ENCODE results near the gene CKAP2L. TPM values are rescaled to one million over a fixed set of nuclear protein-coding genes. Genes with fewer than 3 reads are reported as not detected.
A peak's percentile ranks its signal among the peaks of the same experiment; 100 is the strongest.

The CKAP2L gene
- total and polyA plus RNA-seq, 9 of the 15 experiments (the other 6 are each of a cell fraction or from before 2014, with no cell fraction given) = 10.4 to 21.9 (median 14.2) TPM

DNA sequence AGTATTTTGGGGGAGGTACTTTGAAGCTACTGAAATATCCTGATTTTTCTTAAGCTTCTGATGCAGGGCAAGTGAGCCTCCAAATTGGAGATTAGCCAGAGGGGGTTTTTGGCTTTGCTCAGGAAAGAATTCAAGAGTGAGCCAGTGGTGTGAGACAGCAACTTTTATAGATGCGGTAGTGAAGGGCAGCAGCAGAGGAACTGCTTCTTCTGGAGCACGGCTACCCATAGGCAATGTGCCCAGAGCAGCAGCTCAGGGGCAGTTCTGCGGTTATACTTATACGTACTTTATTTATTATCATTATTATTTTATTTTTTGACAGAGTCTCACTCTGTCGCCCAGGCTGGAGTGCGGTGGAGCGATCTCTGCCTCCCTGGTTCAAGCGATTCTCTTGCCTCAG is 63.4 kb downstream of the CKAP2L start:
- H3K4me2 ChIP-seq (ENCODE audit: insufficient read depth, low read length) = no peak overlapping the region
- H3K9me3 ChIP-seq (replicated peaks; ENCODE audit: control insufficient read depth, insufficient read depth, low read depth, low read length) = no peaks in the 10 kb centered on the region
- peak overlapping the region; percentile 60 for H2AFZ ChIP-seq (ENCODE audit: low read depth, low read length)
- H3K9me1 ChIP-seq (ENCODE audit: control insufficient read depth, insufficient read depth, low read length) = no peaks in the 10 kb centered on the region
- WGBS (ENCODE audit: insufficient coverage, low coverage, missing lambda C conversion rate) = 64% methylated on average over 8 of the region's 8 CpGs
- H4K20me1 ChIP-seq (replicated peaks; ENCODE audit: control insufficient read depth, insufficient read depth, low read length) = no peaks in the 10 kb centered on the region
- no peak for FAIRE-seq
- ChIA-PET CTCF (ENCODE audit: low intra/inter-chr PET ratio) (no interaction called here), POLR2A (interaction anchor here (1.1 to 1.6 kb wide), 2 partner anchors 18 to 34 kb away, joined by 3 to 5 read pairs; no protein-coding TSS in a partner anchor)
- TF ChIP-seq POLR2AphosphoS5 (IDR thresholded peaks at IDR 0.05; ENCODE audit: control insufficient read depth, insufficient read depth, low read depth, low read length) = no peak
- peak; percentile 58 for TF ChIP-seq NFE2 (IDR thresholded peaks at IDR 0.05; ENCODE audit: low read depth)
- peak; percentile 29; the same call in 1 of the 2 replicates for TF ChIP-seq C11orf30 (IDR thresholded peaks at IDR 0.05; ENCODE audit: low read depth)
- no peak for TF ChIP-seq MAFG (tag; conservative IDR thresholded peaks at IDR 0.05)
- no peak for TF ChIP-seq ZNF212 (CRISPR knock-in tag; IDR thresholded peaks at IDR 0.05)
- DNase-seq (ENCODE audit: extremely low read depth in 1 of 4, low spot score in 3 of 4) = peak in 1 of 4 experiments; percentile 47
- H3K4me3 ChIP-seq = no peak overlapping the region
- BruUV-seq (replicated peaks) = no TSS peak
- no peaks in the 10 kb centered on the region for H3K36me3 ChIP-seq (ENCODE audit: control insufficient read depth, insufficient read depth, low read length)
- H3K79me2 ChIP-seq (ENCODE audit: control insufficient read depth, insufficient read depth, low read length) = no peaks in the 10 kb centered on the region
- H3K9ac ChIP-seq (ENCODE audit: insufficient read depth in 1 of 2, low read depth in 2 of 2, low read length in 2 of 2) = no peak overlapping the region
- intact Hi-C loops (cut with micrococcal nuclease) = no loop called here
- in situ Hi-C loops (cut with MboI) = no loop called here
- peak; percentile 55; the same call in 2 of the 3 replicates for ATAC-seq
- H3K27me3 ChIP-seq (ENCODE audit: control insufficient read depth in 2 of 2, insufficient read depth in 2 of 2, low read length in 2 of 2) = no peaks in the 10 kb centered on the region
- H3K4me1 ChIP-seq (replicated peaks in 1 of 2; ENCODE audit: control insufficient read depth in 2 of 2, insufficient read depth in 2 of 2, low read length in 2 of 2) = peaks cover 7 to 38% of the 10 kb centered on the region in 2 experiments
- H3K27ac ChIP-seq (ENCODE audit: extremely low read depth, low read depth, low read length) = no peak overlapping the region

DNA sequence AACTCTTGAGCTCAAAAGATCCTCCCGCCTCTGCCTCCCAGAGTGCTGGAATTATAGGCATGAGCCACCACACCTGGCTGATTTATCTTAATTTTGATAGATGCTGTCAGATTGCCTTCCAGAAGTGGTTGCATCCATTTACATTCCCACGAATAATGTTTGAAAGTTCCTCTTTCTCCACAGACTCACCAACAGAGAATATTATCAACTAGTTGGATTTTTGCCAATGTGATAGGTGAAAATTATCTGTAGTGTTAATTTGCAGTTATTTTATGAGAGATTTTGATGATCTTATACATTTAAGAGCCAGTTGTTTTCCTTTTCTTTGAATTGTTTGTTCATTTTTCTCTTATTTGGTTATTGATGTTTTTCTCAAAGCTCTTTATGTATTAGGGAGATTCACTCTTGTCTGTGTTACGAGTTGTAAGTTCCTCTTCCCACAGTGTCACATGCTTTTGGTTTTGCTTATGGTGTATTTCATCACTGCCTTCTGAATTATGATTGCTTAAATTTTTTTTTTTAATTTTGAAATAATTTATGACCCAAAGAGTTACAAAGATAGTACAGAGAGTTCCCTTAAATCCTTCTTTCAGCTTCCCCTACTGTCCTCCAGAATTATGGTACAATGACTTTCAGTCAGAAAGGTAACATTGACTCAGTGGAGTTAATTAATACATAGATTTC is 64.3 kb downstream of the CKAP2L start:
- no peaks in the 10 kb centered on the region for H4K20me1 ChIP-seq (replicated peaks; ENCODE audit: control insufficient read depth, insufficient read depth, low read length)
- in situ Hi-C loops (cut with MboI) = no loop called here
- intact Hi-C loops (cut with micrococcal nuclease) = no loop called here
- H3K4me2 ChIP-seq (ENCODE audit: insufficient read depth, low read length) = no peak overlapping the region
- H3K9ac ChIP-seq (ENCODE audit: insufficient read depth in 1 of 2, low read depth in 2 of 2, low read length in 2 of 2) = no peak overlapping the region; a peak in 1 of 4 replicates
- ChIA-PET CTCF (ENCODE audit: low intra/inter-chr PET ratio) (no interaction called here), POLR2A (interaction anchor here (0.7 to 1.6 kb wide), 4 partner anchors 12 to 58 kb away, joined by 3 to 5 read pairs (median 4); no protein-coding TSS in a partner anchor)
- no peak overlapping the region for H3K27ac ChIP-seq (ENCODE audit: extremely low read depth, low read depth, low read length)
- no peak overlapping the region for H3K4me3 ChIP-seq
- ATAC-seq (no peak), FAIRE-seq (no peak), DNase-seq (ENCODE audit: extremely low read depth in 1 of 4, low spot score in 3 of 4) (no peak)
- no peaks in the 10 kb centered on the region for H3K9me1 ChIP-seq (ENCODE audit: control insufficient read depth, insufficient read depth, low read length)
- no peaks in the 10 kb centered on the region for H3K36me3 ChIP-seq (ENCODE audit: control insufficient read depth, insufficient read depth, low read length)
- peak overlapping the region; percentile 60 for H2AFZ ChIP-seq (ENCODE audit: low read depth, low read length)
- H3K79me2 ChIP-seq (ENCODE audit: control insufficient read depth, insufficient read depth, low read length) = no peaks in the 10 kb centered on the region
- 39% methylated on average over 3 of the region's 3 CpGs for WGBS (ENCODE audit: insufficient coverage, low coverage, missing lambda C conversion rate)
- H3K4me1 ChIP-seq (replicated peaks in 1 of 2; ENCODE audit: control insufficient read depth in 2 of 2, insufficient read depth in 2 of 2, low read length in 2 of 2) = peaks cover 0 to 29% of the 10 kb centered on the region in 2 experiments
- BruUV-seq (replicated peaks) = no TSS peak
- no peaks in the 10 kb centered on the region for H3K9me3 ChIP-seq (replicated peaks; ENCODE audit: control insufficient read depth, insufficient read depth, low read depth, low read length)
- H3K27me3 ChIP-seq (ENCODE audit: control insufficient read depth in 2 of 2, insufficient read depth in 2 of 2, low read length in 2 of 2) = no peaks in the 10 kb centered on the region
- TF ChIP-seq CEBPG (CRISPR knock-in tag; IDR thresholded peaks at IDR 0.05) (no peak), CEBPG (tag; conservative IDR thresholded peaks at IDR 0.05 in 1 of 2, IDR thresholded peaks at IDR 0.05 in 1 of 2) (peak; percentile 61 to 86), BCL6 (CRISPR knock-in tag; IDR thresholded peaks at IDR 0.05) (no peak), TAF9B (IDR thresholded peaks at IDR 0.05; ENCODE audit: partially characterized antibody) (no peak), ZNF146 (CRISPR knock-in tag; IDR thresholded peaks at IDR 0.05; ENCODE audit: unreplicated experiment) (no peak), POLR2AphosphoS5 (IDR thresholded peaks at IDR 0.05; ENCODE audit: control insufficient read depth, insufficient read depth, low read depth, low read length) (no peak), ZNF23 (CRISPR knock-in tag; IDR thresholded peaks at IDR 0.05) (no peak), NFE2L1 (tag; IDR thresholded peaks at IDR 0.05; ENCODE audit: borderline replicate concordance, low read depth) (no peak), ZNF77 (CRISPR knock-in tag; IDR thresholded peaks at IDR 0.05) (no peak), SMARCA4 (IDR thresholded peaks at IDR 0.05) (0 out of 2 replicates have a peak, but pooled peaks have one; percentile 20), NFATC3 (IDR thresholded peaks at IDR 0.05) (no peak)
- TF ChIP-seq, protein P1, sequence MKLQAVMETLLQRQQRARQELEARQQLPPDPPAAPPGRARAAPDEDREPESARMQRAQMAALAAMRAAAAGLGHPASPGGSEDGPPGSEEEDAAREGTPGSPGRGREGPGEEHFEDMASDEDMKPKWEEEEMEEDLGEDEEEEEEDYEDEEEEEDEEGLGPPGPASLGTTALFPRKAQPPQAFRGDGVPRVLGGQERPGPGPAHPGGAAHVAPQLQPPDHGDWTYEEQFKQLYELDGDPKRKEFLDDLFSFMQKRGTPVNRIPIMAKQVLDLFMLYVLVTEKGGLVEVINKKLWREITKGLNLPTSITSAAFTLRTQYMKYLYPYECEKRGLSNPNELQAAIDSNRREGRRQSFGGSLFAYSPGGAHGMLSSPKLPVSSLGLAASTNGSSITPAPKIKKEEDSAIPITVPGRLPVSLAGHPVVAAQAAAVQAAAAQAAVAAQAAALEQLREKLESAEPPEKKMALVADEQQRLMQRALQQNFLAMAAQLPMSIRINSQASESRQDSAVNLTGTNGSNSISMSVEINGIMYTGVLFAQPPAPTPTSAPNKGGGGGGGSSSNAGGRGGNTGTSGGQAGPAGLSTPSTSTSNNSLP (IDR thresholded peaks at IDR 0.05; ENCODE audit: borderline replicate concordance, low read depth, low read length) = no peak
